ENCODE results near the gene RNF115.
A peak's percentile ranks its signal among the peaks of the same experiment; 100 is the strongest.
"Not testable (repeated sequence)": the region's sequence is repeated elsewhere in the genome, so short reads cannot be mapped to it uniquely, and the experiment has no call there.

RNF115 gene

GRCh38 chr1:145730467-145730866 lies 93.4 kb downstream of the RNF115 start:
- DNase-seq (ENCODE audit: low spot score): no peak

- no peak for DNase-seq (ENCODE audit: low spot score)
These were observed 94.0 kb downstream of the RNF115 start for GRCh38 chr1:145729666-145730436.

- no peak for DNase-seq (ENCODE audit: low spot score)
These were observed 94.7 kb downstream of the RNF115 start for GRCh38 chr1:145729196-145729595.

- not testable (repeated sequence) for DNase-seq (ENCODE audit: low spot score)
These were observed 97.7 kb downstream of the RNF115 start for GRCh38 chr1:145726193-145726592.

DNA sequence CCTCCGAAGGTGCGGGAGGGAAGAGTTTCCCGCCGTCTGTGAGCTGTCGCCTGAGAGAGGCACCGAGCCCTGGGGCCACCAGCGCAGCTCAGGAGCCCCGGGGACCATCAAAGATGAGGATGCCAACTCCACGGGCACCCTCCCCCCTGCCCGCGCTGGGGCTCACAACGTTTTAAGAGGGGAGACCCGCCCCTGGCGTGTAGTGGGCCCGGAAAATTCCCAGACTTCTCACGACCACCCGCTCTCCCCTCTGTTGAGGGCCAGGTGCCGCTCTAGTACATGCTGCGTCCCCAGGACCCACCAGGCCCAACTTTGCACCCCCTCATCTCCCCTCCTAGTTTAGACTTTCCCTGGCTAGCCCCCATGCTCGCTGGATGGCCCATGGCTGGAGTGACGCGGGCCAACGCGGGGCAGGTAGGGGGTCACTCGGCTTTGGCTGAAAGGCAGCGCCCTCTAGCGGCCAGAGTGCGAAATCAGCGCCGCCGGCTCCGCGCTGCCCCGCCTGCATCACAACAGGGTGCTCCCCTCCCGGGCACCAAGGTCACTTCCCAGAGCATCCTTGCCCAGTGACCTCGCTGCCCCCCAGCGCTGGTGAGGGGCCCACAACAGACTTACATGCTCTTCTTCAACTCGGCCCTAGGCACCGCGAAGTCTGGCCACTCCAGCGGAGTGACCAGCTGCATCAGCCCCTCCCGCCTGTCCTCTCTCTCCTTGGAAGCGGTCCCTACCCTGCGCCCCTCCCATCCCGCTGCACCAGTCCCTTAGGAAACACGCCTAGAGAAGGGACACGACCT lies 102.8 kb downstream of the RNF115 start:
- peak; percentile 89 for DNase-seq (ENCODE audit: low spot score)

DNA sequence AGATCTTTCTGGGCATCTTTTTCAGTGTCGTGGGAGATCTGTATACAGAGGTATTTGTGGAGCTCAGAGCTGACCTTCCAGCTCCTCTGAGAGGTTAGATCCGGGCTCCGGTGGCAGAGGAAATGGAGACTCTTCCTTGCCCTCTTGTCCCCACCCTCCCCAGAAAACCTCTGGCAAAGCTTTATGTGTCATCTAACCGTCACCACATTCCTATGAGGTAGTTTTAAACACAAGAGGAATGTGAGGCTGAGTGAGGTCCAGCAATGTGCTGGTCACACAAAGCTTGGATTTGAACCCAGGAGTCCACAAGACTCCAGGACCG lies 103.4 kb downstream of the RNF115 start:
- no peak for DNase-seq (ENCODE audit: low spot score)

DNA sequence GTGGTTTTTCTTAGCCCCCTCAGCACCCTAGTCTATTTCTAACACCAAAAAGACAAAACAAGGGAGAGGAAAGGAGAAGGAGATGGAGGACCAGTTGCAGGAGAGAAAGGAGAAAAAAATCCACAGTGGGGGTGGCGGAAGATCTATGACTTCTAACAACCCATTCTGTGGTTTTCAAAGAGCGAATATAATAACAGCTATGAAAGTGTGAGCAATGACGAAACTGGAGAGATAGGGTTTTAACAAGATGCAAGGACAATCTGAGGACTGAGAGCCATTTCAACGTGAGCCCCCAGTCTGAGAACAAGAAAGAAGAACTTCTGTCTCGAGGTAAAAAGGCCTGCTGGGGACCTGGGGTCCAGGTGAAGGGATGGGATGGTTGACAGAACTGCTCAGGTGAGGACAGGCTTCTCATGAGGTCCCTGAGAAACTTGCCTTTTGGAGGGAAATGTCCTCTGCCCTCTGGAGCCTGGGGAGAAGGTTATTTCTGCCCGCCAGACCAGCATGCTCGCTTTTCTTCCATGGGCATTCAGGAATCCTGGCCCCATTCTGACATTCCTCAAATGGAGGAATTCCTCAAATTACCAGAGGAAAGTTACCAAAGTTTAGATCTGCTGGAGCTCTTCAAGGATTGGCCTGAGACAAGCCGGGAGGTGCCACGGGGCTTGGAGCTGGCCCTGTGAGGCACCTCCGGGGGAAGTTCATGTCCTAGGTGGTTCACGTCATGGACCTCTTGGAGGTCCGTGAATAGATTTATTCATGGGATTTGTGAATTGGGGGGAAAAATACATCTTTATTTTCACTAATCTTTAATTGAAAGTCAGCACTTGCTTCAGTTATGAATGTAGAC lies 104.4 kb downstream of the RNF115 start, which contains the start of gene CD160:
Gene CD160 (plus strand): TSS at position 270 of the 850 bp plus-strand sequence. CDS start 8,829 bp downstream, outside the sequence.
- DNase-seq (ENCODE audit: low spot score): no peak

- DNase-seq (ENCODE audit: low spot score): not testable (repeated sequence)
These were observed 105.4 kb downstream of the RNF115 start for GRCh38 chr1:145718465-145718864.

- no peak for DNase-seq (ENCODE audit: low spot score)
These were observed 106.1 kb downstream of the RNF115 start for GRCh38 chr1:145717833-145718232.

- no peak for DNase-seq (ENCODE audit: low spot score)
These were observed 107.1 kb downstream of the RNF115 start for GRCh38 chr1:145716641-145717345.

- DNase-seq (ENCODE audit: low spot score): no peak
These were observed 109.3 kb downstream of the RNF115 start for GRCh38 chr1:145714524-145715111.

DNA sequence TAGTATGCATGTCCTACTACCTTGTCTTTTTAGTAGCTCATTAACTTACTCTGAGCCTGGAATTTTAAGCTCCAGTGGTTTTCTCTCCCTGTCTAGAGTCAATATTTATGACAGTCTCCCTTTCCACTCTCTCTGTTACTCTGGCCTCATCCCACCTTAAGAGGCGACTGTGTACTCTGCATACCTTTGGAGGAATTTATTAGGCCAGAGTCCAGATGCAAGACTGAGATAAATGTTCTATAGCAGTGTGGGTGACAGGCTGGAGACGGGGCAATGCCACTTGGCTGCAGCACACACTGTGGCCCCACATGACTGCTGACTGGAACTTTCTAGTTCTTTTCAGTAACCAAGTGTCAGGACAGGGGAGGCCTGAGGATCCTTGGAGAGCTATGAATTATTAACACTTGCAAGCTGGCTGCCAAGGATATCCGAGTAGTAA lies 112.7 kb downstream of the RNF115 start:
- no peak for DNase-seq (ENCODE audit: low spot score)

- DNase-seq (ENCODE audit: low spot score): no peak
These were observed 113.4 kb downstream of the RNF115 start for GRCh38 chr1:145710291-145711027.

- DNase-seq (ENCODE audit: low spot score): no peak
These were observed 115.8 kb downstream of the RNF115 start for GRCh38 chr1:145708063-145708462.

GRCh38 chr1:145707183-145707867 lies 116.6 kb downstream of the RNF115 start, which contains the start of gene PDZK1:
Gene PDZK1, minus strand, starts transcription at chr1:145707368. Its CDS starts 19,347 bp downstream, at chr1:145688021.
- no peak for DNase-seq (ENCODE audit: low spot score)

DNA sequence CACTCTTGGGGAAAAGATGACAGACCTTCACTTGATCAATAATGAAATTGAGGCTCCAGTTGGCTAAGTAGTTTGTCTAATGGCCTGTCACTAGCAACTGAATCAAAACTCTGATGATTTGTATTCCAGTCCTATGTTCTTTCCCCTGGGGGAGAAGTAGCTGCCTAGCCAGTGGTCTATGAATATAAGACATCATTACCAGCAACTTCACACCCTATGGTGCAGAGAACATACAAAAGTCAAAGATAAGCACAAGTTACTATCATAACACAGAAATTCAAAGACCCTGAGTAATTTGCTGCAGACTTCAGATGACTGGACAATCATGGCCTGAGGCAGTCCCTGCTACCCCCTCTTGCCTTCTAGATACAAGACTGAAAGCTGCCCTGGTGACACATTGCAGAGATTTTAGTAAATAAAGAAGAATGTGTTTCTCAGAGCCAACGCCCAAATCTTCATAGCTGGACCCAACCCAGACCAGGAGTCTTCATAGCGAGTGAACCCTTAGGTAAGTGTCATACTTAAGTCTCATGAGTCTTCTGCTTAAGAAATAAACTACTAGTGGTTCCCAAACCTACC lies 117.7 kb downstream of the RNF115 start:
- DNase-seq (ENCODE audit: low spot score): no peak

DNA sequence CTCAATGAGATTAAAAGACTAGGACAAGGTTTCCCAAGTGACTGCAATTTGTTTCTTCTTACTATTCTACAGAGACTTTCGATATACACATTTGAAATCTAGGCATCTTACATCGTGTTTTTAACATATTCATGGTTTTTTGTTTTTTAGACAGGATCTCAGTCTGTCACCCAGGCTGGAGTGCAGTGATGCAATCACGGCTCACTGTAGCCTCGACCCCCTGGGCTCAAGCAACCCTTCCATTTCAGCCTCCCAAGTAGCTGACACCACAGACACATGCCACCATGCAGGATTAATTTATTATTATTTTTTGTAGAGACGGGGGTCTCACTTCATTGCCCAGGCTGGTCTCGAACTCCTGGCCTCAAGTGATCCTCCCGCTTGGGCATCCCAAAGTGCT lies 118.3 kb downstream of the RNF115 start:
- DNase-seq (ENCODE audit: low spot score): no peak

- DNase-seq (ENCODE audit: low spot score): no peak
These were observed 121.1 kb downstream of the RNF115 start for GRCh38 chr1:145702826-145703225.

GRCh38 chr1:145702052-145702451 lies 121.8 kb downstream of the RNF115 start:
- DNase-seq (ENCODE audit: low spot score): no peak
